IMR-90 (cell line): Measurements from ENCODE around the gene ST3GAL3. TPM values are rescaled to one million over a fixed set of nuclear protein-coding genes. Genes with fewer than 3 reads are reported as not detected.

Source experiments
- ATAC-seq: fragments of 200-7000 bp; cut with Tn5 transposase; 2 replicates; pipeline ENCODE4 v1.9.1; 2020; ENCODE audit warnings: low read depth, mild to moderate bottlenecking, moderate library complexity
- BruUV-seq: library from RNA; stranded (reverse); fragments of 400-500 nt; replicated peaks from 2 replicates; lab custom pipeline; 2021; lab: Mats Ljungman, UMichigan
- CTCF ChIA-PET: fragments of 300-600 bp; formaldehyde crosslinking; extraction: SDS; loops from one replicate; lab custom pipeline; 2021; ENCODE audit warnings: antibody characterized with exemption; lab: Yijun Ruan, JAX
- POLR2A ChIA-PET: fragments of 300-600 bp; sonication (Branson Sonifier 250); formaldehyde crosslinking; loops from one replicate; lab custom pipeline; 2022; ENCODE audit warnings: antibody characterized with exemption; ENCODE audit not compliant: unreplicated experiment; lab: Charles Lee
- DNase-seq: peaks from one replicate; pipeline ENCODE4 v3.0.0; 2013
- H2AFZ ChIP-seq: replicated peaks from 2 replicates; pipeline ENCODE3; 2013; ENCODE audit warnings: low read length, mild to moderate bottlenecking; ENCODE audit not compliant: poor library complexity
- H2AK5ac ChIP-seq: 2 replicates; pipeline ENCODE4 v1.6.1; 2013; ENCODE audit warnings: low read depth, low read length, inconsistent platforms
- H2AK9ac ChIP-seq: replicated peaks from 2 replicates; pipeline ENCODE3; 2013; ENCODE audit warnings: mild to moderate bottlenecking, low read depth, low read length, moderate library complexity; ENCODE audit not compliant: poor library complexity
- H2BK120ac ChIP-seq: 2 replicates; pipeline ENCODE4 v1.6.1; 2013; ENCODE audit warnings: low read depth, low read length, inconsistent platforms
- H2BK15ac ChIP-seq: 3 replicates; pipeline ENCODE4 v1.6.1; 2013; ENCODE audit warnings: low read depth, low read length, inconsistent platforms
- H2BK20ac ChIP-seq: 2 replicates; pipeline ENCODE4 v1.6.1; 2013; ENCODE audit warnings: low read depth, mild to moderate bottlenecking, inconsistent platforms, low read length, moderate library complexity
- H2BK5ac ChIP-seq: 2 replicates; pipeline ENCODE4 v1.6.1; 2013; ENCODE audit warnings: mild to moderate bottlenecking, low read depth, low read length, inconsistent platforms; ENCODE audit not compliant: poor library complexity, severe bottlenecking
- H3K14ac ChIP-seq: replicated peaks from 2 replicates; pipeline ENCODE4 v1.6.1; 2013; ENCODE audit warnings: low read depth, low read length, inconsistent platforms
- H3K18ac ChIP-seq: 2 replicates; pipeline ENCODE4 v1.6.1; 2013; ENCODE audit warnings: low read depth, low read length, control low read depth
- H3K23ac ChIP-seq: 2 replicates; pipeline ENCODE4 v1.6.1; 2013; ENCODE audit warnings: low read depth, low read length, inconsistent platforms
- H3K27ac ChIP-seq: 2 replicates; pipeline ENCODE4 v1.5.1; 2013; ENCODE audit warnings: mild to moderate bottlenecking, control low read depth, low read length; ENCODE audit not compliant: insufficient read depth
- H3K27me3 ChIP-seq: 2 replicates; pipeline ENCODE4 v1.6.1; 2013; ENCODE audit warnings: low read length; ENCODE audit not compliant: control insufficient read depth, insufficient read depth
- H3K36me3 ChIP-seq: 2 replicates; pipeline ENCODE4 v1.6.1; 2013; ENCODE audit warnings: low read length, mixed read lengths; ENCODE audit not compliant: control insufficient read depth, insufficient read depth
- H3K4ac ChIP-seq: 2 replicates; pipeline ENCODE4 v1.6.1; 2013; ENCODE audit warnings: low read depth, low read length, inconsistent platforms
- H3K4me1 ChIP-seq: 2 replicates; pipeline ENCODE4 v1.6.1; 2013; ENCODE audit warnings: low read length, mixed read lengths; ENCODE audit not compliant: control insufficient read depth, insufficient read depth
- H3K4me2 ChIP-seq: 2 replicates; pipeline ENCODE4 v1.6.1; 2013; ENCODE audit warnings: low read depth, mild to moderate bottlenecking, control low read depth, low read length, moderate library complexity
- H3K4me3 ChIP-seq: 2 replicates; pipeline ENCODE4 v1.5.1; 2013; ENCODE audit warnings: low read depth, mild to moderate bottlenecking, control low read depth, low read length, moderate library complexity; ENCODE audit not compliant: insufficient read depth
- H3K56ac ChIP-seq: 2 replicates; pipeline ENCODE4 v1.6.1; 2013; ENCODE audit warnings: low read length, inconsistent platforms; ENCODE audit not compliant: insufficient read depth; ENCODE audit errors: extremely low read depth
- H3K79me1 ChIP-seq, 2 experiments: 2 replicates each; pipeline ENCODE4 v1.6.1; 2013; ENCODE audit warnings: low read length in 2 of 2, inconsistent platforms in 1 of 2, low read depth in 1 of 2
- H3K9ac ChIP-seq: 2 replicates; pipeline ENCODE4 v1.6.1; 2013; ENCODE audit warnings: low read depth, low read length, control low read depth
- H3K9me1 ChIP-seq: 2 replicates; pipeline ENCODE4 v1.6.1; 2013; ENCODE audit warnings: low read length, inconsistent platforms; ENCODE audit not compliant: insufficient read depth
- H3K9me3 ChIP-seq: 2 replicates; pipeline ENCODE4 v1.6.1; 2013; ENCODE audit warnings: low read length; ENCODE audit not compliant: control insufficient read depth, insufficient read depth
- H4K20me1 ChIP-seq: 2 replicates; pipeline ENCODE4 v1.6.1; 2013; ENCODE audit warnings: low read length, inconsistent platforms; ENCODE audit not compliant: insufficient read depth
- H4K5ac ChIP-seq: 2 replicates; pipeline ENCODE4 v1.6.1; 2013; ENCODE audit warnings: mild to moderate bottlenecking, low read depth, low read length, control low read depth
- H4K8ac ChIP-seq, 2 experiments: 2 replicates each; pipeline ENCODE4 v1.6.1; 2013; ENCODE audit warnings: low read depth in 2 of 2, low read length in 2 of 2, control low read depth in 1 of 2, inconsistent platforms in 1 of 2
- H4K91ac ChIP-seq: 2 replicates; pipeline ENCODE4 v1.6.1; 2013; ENCODE audit warnings: low read depth, low read length, inconsistent platforms; ENCODE audit not compliant: insufficient read depth
- CEBPB ChIP-seq: IDR thresholded peaks from 2 replicates; pipeline ENCODE4 v1.6.1; 2012; ENCODE audit warnings: low read depth, low read length, improper control_type of control experiment
- CHD1 ChIP-seq: IDR thresholded peaks from 2 replicates; pipeline ENCODE4 v1.6.1; 2012; ENCODE audit warnings: low read depth, low read length, improper control_type of control experiment
- FOS ChIP-seq: fragments of 150-350 bp; IDR thresholded peaks from 2 replicates; pipeline ENCODE4 v1.6.1; 2016; ENCODE audit warnings: low read depth, low read length
- MAFK ChIP-seq: IDR thresholded peaks from 2 replicates; pipeline ENCODE4 v1.6.1; 2012; ENCODE audit warnings: low read depth, low read length, improper control_type of control experiment
- RAD21 ChIP-seq: IDR thresholded peaks from 2 replicates; pipeline ENCODE4 v1.6.1; 2012; ENCODE audit warnings: low read length, improper control_type of control experiment
- RCOR1 ChIP-seq: IDR thresholded peaks from 2 replicates; pipeline ENCODE4 v1.6.1; 2012; ENCODE audit warnings: mild to moderate bottlenecking, low read length, improper control_type of control experiment; ENCODE audit not compliant: insufficient replicate concordance
- SMC3 ChIP-seq: fragments of 150-350 bp; IDR thresholded peaks from 2 replicates; pipeline ENCODE4 v1.6.1; 2016; ENCODE audit warnings: low read depth, mild to moderate bottlenecking, antibody characterized with exemption, low read length, moderate library complexity
- WGBS, 2 experiments: methylation state at CpG; one replicate each; pipeline versions ENCODE4 v1.1.5 to v1.1.7; 2013; ENCODE audit warnings: missing lambda C conversion rate in 2 of 2; ENCODE audit not compliant: insufficient read length in 1 of 2; ENCODE audit errors: extremely low coverage in 2 of 2; 5-methylcytosine and 5-hydroxymethylcytosine counted together
- dilution Hi-C: fragments of 300-500 bp; cut with HindIII; formaldehyde crosslinking; loops from one replicate; pipeline ENCODE4 v1.14.3; 2018; ENCODE audit warnings: low sequenced_read_pairs; ENCODE audit not compliant: unreplicated experiment
- in situ Hi-C: fragments of 300-500 bp; cut with MboI; formaldehyde crosslinking; loops from 3 replicates; pipeline ENCODE4 v1.14.3; 2019; ENCODE audit warnings: low sequenced_read_pairs, inconsistent platforms, mixed read lengths
- intact Hi-C: fragments of 100-400 bp; cut with micrococcal nuclease; formaldehyde crosslinking; loops from 2 replicates; pipeline ENCODE4 v1.10.0; 2022
- polyA plus RNA-seq, 3 experiments: library from polyadenylated mRNA; depleted of rRNA; stranded (reverse); fragments of >200 nt; gene quantifications; 2 replicates each; pipeline ENCODE4 v1.2.3, GENCODE V29; 2012; ENCODE audit warnings: low replicate concordance in 1 of 3
- total RNA-seq: library from RNA; depleted of rRNA; stranded (reverse); fragments of >200 nt; gene quantifications from 2 replicates; pipeline ENCODE4 v1.2.3, GENCODE V29; 2012
- TF ChIP-seq, protein P1 (sequence below): conservative IDR thresholded peaks from 2 replicates; pipeline ENCODE4 v1.5.1; 2012; ENCODE audit warnings: mild to moderate bottlenecking, low read depth, low read length, improper control_type of control experiment
- TF ChIP-seq, protein P2 (sequence below): fragments of 150-350 bp; IDR thresholded peaks from 2 replicates; pipeline ENCODE4 v1.6.1; 2016; ENCODE audit warnings: low read depth, mild to moderate bottlenecking, low read length, moderate library complexity, borderline replicate concordance

The ST3GAL3 gene
- total and polyA plus RNA-seq, 2 of the 4 experiments (the other 2 are of a cell fraction) = 12.0 to 14.8 TPM

DNA sequence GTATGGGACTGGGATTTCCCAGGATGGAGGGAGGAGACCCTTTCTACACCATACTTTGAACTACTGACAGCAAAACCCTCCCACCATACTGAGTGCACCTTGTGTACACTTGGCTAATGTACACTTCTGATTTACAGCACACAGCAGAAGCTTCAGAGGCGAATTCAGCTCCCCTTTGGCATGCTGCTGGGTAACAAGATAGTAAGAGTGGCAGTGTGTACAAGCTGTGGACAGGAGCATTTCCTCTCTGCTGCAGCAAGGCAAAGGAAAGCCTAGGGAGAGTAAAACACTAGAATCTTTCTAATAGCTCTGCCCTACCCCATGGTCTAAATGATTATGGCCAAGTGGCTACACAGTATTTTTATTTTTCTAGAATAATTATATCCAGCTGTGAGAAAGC lies 142.3 kb downstream of the ST3GAL3 start:
- no peak overlapping the region for H2AFZ ChIP-seq
- dilution Hi-C loops (no loop called here), in situ Hi-C loops (no loop called here), intact Hi-C loops (loop anchor here (5.0 kb wide), 1 partner anchor 83 kb away; the partner anchor contains the start of gene ARTN)
- peaks cover 11 to 45% of the 10 kb centered on the region in 2 experiments for H3K79me1 ChIP-seq
- H2BK5ac ChIP-seq = no peak overlapping the region
- no peak overlapping the region for H2BK20ac ChIP-seq
- no peak overlapping the region for H2AK9ac ChIP-seq
- H3K56ac ChIP-seq = no peak overlapping the region
- no peak overlapping the region for H4K5ac ChIP-seq
- H3K27me3 ChIP-seq = no peaks in the 10 kb centered on the region
- TF ChIP-seq CEBPB = no peak
- TF ChIP-seq CHD1 = no peak
- no peak for TF ChIP-seq FOS
- no peak for TF ChIP-seq RAD21
- TF ChIP-seq, protein P1, sequence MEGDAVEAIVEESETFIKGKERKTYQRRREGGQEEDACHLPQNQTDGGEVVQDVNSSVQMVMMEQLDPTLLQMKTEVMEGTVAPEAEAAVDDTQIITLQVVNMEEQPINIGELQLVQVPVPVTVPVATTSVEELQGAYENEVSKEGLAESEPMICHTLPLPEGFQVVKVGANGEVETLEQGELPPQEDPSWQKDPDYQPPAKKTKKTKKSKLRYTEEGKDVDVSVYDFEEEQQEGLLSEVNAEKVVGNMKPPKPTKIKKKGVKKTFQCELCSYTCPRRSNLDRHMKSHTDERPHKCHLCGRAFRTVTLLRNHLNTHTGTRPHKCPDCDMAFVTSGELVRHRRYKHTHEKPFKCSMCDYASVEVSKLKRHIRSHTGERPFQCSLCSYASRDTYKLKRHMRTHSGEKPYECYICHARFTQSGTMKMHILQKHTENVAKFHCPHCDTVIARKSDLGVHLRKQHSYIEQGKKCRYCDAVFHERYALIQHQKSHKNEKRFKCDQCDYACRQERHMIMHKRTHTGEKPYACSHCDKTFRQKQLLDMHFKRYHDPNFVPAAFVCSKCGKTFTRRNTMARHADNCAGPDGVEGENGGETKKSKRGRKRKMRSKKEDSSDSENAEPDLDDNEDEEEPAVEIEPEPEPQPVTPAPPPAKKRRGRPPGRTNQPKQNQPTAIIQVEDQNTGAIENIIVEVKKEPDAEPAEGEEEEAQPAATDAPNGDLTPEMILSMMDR = no peak
- TF ChIP-seq, protein P2, sequence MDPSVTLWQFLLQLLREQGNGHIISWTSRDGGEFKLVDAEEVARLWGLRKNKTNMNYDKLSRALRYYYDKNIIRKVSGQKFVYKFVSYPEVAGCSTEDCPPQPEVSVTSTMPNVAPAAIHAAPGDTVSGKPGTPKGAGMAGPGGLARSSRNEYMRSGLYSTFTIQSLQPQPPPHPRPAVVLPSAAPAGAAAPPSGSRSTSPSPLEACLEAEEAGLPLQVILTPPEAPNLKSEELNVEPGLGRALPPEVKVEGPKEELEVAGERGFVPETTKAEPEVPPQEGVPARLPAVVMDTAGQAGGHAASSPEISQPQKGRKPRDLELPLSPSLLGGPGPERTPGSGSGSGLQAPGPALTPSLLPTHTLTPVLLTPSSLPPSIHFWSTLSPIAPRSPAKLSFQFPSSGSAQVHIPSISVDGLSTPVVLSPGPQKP = no peak
- TF ChIP-seq SMC3 = no peak
- TF ChIP-seq RCOR1 = no peak
- no peak for TF ChIP-seq MAFK
- no peaks in the 10 kb centered on the region for H3K36me3 ChIP-seq
- peaks cover 4% of the 10 kb centered on the region for H3K4me1 ChIP-seq
- no peak overlapping the region for H3K14ac ChIP-seq
- peaks cover 31% of the 10 kb centered on the region for H4K20me1 ChIP-seq
- H4K8ac ChIP-seq = no peak overlapping the region
- H3K9me1 ChIP-seq = peaks cover 15% of the 10 kb centered on the region
- WGBS, 2 experiments = no CpG with 5 or more reads among the region's 1 CpG
- no peak overlapping the region for H3K18ac ChIP-seq
- H3K9ac ChIP-seq = no peak overlapping the region
- no peak overlapping the region for H2BK15ac ChIP-seq
- POLR2A ChIA-PET = no interaction called here
- no peak overlapping the region for H3K23ac ChIP-seq
- ATAC-seq (no peak), DNase-seq (no peak)
- H3K27ac ChIP-seq = no peak overlapping the region
- H3K4me3 ChIP-seq = no peak overlapping the region
- no peaks in the 10 kb centered on the region for H3K9me3 ChIP-seq
- peak overlapping the region; percentile 20; the same call in 1 of the 2 replicates for H2AK5ac ChIP-seq
- no peak overlapping the region for H3K4me2 ChIP-seq
- no TSS peak for BruUV-seq
- H4K91ac ChIP-seq = no peak overlapping the region
- H3K4ac ChIP-seq = no peak overlapping the region
- H2BK120ac ChIP-seq = no peak overlapping the region
- CTCF ChIA-PET = interaction anchor here (0.7 kb wide), 1 partner anchor 87 kb away, joined by 3 read pairs; no protein-coding TSS in a partner anchor
